Right lobe of liver (tissue), 6 donors: ENCODE results near the gene LRCH1. TPM values are rescaled to one million over a fixed set of nuclear protein-coding genes. Genes with fewer than 3 reads are reported as not detected.

Source experiments
- ATAC-seq, 4 donors: fragments of 200-7000 bp; cut with Tn5 transposase; one replicate each; pipeline ENCODE4 v1.9.1; 2020; ENCODE audit warnings: mild to moderate bottlenecking in 4 of 4, moderate library complexity in 4 of 4
- DNase-seq, 3 donors: peaks; one replicate each; pipeline ENCODE4 v3.0.0-alpha.2; 2020
- H3K27ac ChIP-seq, 3 donors: fragments of 200-600 bp; one replicate each; pipeline ENCODE4 v1.8.0; 2022
- H3K27me3 ChIP-seq, 2 donors: fragments of 200-600 bp; one replicate each; pipeline ENCODE4 v1.8.0; 2022
- H3K36me3 ChIP-seq, 4 donors: fragments of 200-600 bp; sonication (generic) in 1 of 4; one replicate each; pipeline versions ENCODE4 v1.5.1 to v1.8.0; 2017 to 2022; ENCODE audit warnings: control low read depth in 1 of 4
- H3K4me1 ChIP-seq, 4 donors: fragments of 200-600 bp; sonication (generic) in 1 of 4; one replicate each; pipeline versions ENCODE4 v1.5.1 to v1.8.0; 2017 to 2022; ENCODE audit warnings: control low read depth in 1 of 4
- H3K4me3 ChIP-seq, 3 donors: fragments of 200-600 bp; one replicate each; pipeline ENCODE4 v1.8.0; 2022
- H3K9me3 ChIP-seq, 4 donors: fragments of 200-600 bp; sonication (generic) in 1 of 4; one replicate each; pipeline versions ENCODE4 v1.5.1 to v1.8.0; 2017 to 2022; ENCODE audit warnings: control low read depth in 1 of 4
- POLR2A ChIP-seq: fragments of 450-650 bp; IDR thresholded peaks from one replicate; pipeline ENCODE4 v1.6.1; 2017; ENCODE audit warnings: antibody characterized with exemption, mild to moderate bottlenecking
- WGBS: methylation state at CpG from one replicate; pipeline ENCODE4 v1.1.6; 2018; ENCODE audit warnings: low coverage, low lambda C conversion rate; ENCODE audit not compliant: insufficient coverage; ENCODE audit errors: missing lambda C conversion rate; 5-methylcytosine and 5-hydroxymethylcytosine counted together
- intact Hi-C, 2 donors: fragments of 100-400 bp; cut with DNase I; formaldehyde crosslinking; loops; one replicate each; pipeline versions ENCODE4 v1.11.2 to v1.14.1; 2022
- total RNA-seq, 6 experiments: library from RNA; depleted of rRNA in 2 of 6; stranded (reverse); fragments of >200 nt in 2 of 6; fragmentation: NEBNext Ultra II Directional in 3 of 6; extraction: Animal tissue kit (Norgen Biotek cat#: 25700) in 3 of 6; gene quantifications; one replicate each; pipeline versions ENCODE4 v1.1.0 to v1.2.4, GENCODE V29; 2016 to 2023
- TF ChIP-seq, protein P1 (sequence below), 4 donors: fragments of 200-600 bp in 3 of 4; fragments of 450-650 bp in 1 of 4; IDR thresholded peaks; one replicate each; pipeline versions ENCODE4 v1.5.1 to v1.8.0; 2016 to 2022; ENCODE audit warnings: antibody characterized with exemption in 4 of 4, mild to moderate bottlenecking in 2 of 4
- donor health status: DM: no; HTN: yes; CAD: no.
- donor health status: DM: no; HTN: no; CAD: no.
- donor health status: DM: no; HTN: no; CAD: no.
- donor health status: DM: no; HTN: yes; CAD: no.
- donor health status: DM: no; HTN: yes; CAD: no.

The LRCH1 gene
- total RNA-seq, 6 experiments from 2014 or later, result 5.4 to 9.6 (median 7.7) TPM

DNA sequence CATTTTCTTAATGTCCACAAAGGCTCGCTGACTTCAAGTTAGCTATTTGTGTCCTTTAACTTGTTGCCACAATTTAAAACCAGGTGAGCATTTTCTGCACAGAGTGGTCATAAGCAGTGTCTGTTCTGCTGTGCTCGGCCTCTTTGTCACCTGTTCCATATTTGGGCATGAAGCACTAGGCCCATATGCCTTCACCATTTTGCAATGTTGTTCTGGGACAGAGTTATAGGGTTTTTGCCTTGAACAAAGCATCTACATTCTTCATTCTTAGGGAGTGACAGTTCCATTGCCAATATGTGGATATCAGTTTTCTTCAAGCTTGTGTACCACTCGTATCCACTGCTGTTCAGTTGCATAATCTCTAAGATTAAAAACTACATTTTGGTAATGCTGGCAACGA lies 56.1 kb downstream of the LRCH1 start:
- DNase-seq, result no peak
- peaks cover 0 to 45% (median 7%) of the 10 kb centered on the region in 4 donors for H3K4me1 ChIP-seq
- no peaks in the 10 kb centered on the region for H3K9me3 ChIP-seq
- ATAC-seq, result no peak
- no peaks in the 10 kb centered on the region for H3K27me3 ChIP-seq
- H3K4me3 ChIP-seq, result no peak overlapping the region
- TF ChIP-seq POLR2A, result no peak
- TF ChIP-seq, protein P1, sequence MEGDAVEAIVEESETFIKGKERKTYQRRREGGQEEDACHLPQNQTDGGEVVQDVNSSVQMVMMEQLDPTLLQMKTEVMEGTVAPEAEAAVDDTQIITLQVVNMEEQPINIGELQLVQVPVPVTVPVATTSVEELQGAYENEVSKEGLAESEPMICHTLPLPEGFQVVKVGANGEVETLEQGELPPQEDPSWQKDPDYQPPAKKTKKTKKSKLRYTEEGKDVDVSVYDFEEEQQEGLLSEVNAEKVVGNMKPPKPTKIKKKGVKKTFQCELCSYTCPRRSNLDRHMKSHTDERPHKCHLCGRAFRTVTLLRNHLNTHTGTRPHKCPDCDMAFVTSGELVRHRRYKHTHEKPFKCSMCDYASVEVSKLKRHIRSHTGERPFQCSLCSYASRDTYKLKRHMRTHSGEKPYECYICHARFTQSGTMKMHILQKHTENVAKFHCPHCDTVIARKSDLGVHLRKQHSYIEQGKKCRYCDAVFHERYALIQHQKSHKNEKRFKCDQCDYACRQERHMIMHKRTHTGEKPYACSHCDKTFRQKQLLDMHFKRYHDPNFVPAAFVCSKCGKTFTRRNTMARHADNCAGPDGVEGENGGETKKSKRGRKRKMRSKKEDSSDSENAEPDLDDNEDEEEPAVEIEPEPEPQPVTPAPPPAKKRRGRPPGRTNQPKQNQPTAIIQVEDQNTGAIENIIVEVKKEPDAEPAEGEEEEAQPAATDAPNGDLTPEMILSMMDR (IDR thresholded peaks at IDR 0.05), result no peak
- H3K36me3 ChIP-seq, result no peaks in the 10 kb centered on the region
- intact Hi-C loops, result no loop called here
- WGBS, result 62% methylated on average over 3 of the region's 4 CpGs
- no peak overlapping the region for H3K27ac ChIP-seq

DNA sequence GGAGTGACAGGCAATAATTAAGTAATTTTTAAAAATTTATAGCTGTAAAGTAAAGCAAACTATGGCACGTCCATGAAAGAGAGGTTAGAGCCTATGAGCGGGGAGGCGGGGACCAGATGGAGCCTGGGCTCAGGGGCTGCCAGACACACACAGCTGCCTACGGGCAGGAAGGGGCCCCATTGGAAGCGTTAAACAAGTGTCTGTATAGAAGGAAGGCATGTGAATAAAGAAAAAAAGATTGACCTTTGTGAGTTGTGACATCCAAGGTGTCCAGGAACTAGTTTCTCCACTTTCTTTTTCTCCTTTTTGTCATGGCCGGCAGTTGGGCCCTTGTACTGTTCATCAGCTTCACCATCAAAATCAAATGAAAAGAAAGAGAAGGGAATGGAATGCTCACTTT lies 56.8 kb downstream of the LRCH1 start:
- 90% methylated on average over 6 of the region's 6 CpGs for WGBS
- Histone ChIP-seq H3K9me3 (no peaks in the 10 kb centered on the region), H3K4me1 (peaks cover 0 to 38% (median 3%) of the 10 kb centered on the region in 4 donors), H3K36me3 (no peaks in the 10 kb centered on the region), H3K27ac (no peak overlapping the region), H3K27me3 (no peaks in the 10 kb centered on the region), H3K4me3 (no peak overlapping the region)
- DNase-seq (no peak), ATAC-seq (no peak)
- TF ChIP-seq, protein P1 (IDR thresholded peaks at IDR 0.05), result no peak
- TF ChIP-seq POLR2A, result no peak
- intact Hi-C loops, result no loop called here

DNA sequence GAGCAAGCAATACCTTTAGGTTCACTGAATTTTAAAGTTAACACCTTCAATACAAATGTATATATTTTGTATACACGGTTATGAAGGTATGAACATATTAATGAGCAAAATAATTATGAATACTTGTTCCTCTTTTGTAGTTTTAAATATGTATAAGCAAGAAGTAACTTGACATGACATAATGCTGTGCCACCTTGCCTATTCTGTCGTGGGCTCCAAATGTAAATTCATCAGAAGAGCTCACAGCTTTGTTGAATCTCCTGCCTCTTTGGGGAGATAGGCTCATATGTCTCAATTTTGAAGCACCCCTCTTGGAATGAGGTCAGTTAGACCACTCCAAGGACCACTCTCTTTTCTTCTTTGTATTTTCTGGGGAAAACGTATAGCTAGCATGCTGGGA lies 59.3 kb downstream of the LRCH1 start:
- no peaks in the 10 kb centered on the region for H3K9me3 ChIP-seq
- H3K4me3 ChIP-seq, result no peak overlapping the region
- H3K36me3 ChIP-seq, result no peaks in the 10 kb centered on the region
- ATAC-seq (no peak), DNase-seq (no peak)
- 78% methylated on average over 3 of the region's 3 CpGs for WGBS
- intact Hi-C loops, result no loop called here
- no peaks in the 10 kb centered on the region for H3K27me3 ChIP-seq
- no peak overlapping the region for H3K27ac ChIP-seq
- peaks cover 0 to 27% (median 0%) of the 10 kb centered on the region in 4 donors for H3K4me1 ChIP-seq
- no peak for TF ChIP-seq POLR2A
- TF ChIP-seq, protein P1 (IDR thresholded peaks at IDR 0.05), result no peak

DNA sequence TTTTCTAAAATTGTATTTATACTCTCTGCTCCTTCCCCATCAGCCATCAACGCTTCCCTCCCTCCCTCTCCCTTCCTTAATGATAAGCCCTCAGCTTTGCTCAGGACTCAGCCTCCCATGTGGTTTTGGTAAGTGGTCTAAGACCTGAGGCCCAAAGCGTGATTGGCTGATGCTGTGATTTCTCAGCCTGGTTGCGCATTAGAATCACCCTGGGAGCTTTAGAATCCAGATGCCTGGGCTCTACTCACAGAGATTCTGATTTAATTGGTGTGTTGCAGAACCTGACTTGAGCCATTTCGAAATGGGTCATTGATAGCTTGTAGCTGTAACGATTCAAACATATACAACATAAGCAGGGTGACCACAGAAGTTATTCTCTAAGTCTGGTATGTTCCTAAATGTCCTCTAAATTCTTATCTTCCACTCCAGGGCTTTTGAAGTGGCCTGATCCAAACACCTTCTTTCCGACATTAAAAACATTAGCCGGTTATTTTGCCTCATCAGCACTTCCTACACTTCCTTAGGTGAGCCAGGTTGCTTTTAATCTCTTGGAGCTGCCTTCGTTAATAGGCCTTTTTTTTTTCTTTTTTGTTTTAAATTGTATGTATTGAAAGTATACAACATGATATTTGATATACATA lies 60.6 kb downstream of the LRCH1 start:
- no peak overlapping the region for H3K4me3 ChIP-seq
- no peaks in the 10 kb centered on the region for H3K9me3 ChIP-seq
- no peak for TF ChIP-seq POLR2A
- TF ChIP-seq, protein P1 (IDR thresholded peaks at IDR 0.05), result no peak
- H3K4me1 ChIP-seq, result peaks cover 0 to 16% (median 0%) of the 10 kb centered on the region in 4 donors
- ATAC-seq, result no peak
- H3K27ac ChIP-seq, result no peak overlapping the region
- no peak for DNase-seq
- no peaks in the 10 kb centered on the region for H3K27me3 ChIP-seq
- H3K36me3 ChIP-seq, result no peaks in the 10 kb centered on the region
- intact Hi-C loops, result no loop called here
- WGBS, result 78% methylated on average over 6 of the region's 8 CpGs
